AG04449 (cell line): ENCODE data around the gene PRRT1.
A peak's percentile ranks its signal among the peaks of the same experiment; 100 is the strongest.

Source experiments
- CTCF ChIA-PET: fragments of 350-600 bp; formaldehyde crosslinking; extraction: SDS; loops from one replicate; lab custom pipeline; 2021; ENCODE audit warnings: antibody characterized with exemption; lab: Yijun Ruan, JAX
- POLR2A ChIA-PET: fragments of 400-600, 350-600 bp; formaldehyde crosslinking; extraction: SDS; loops from one replicate; lab custom pipeline; 2020; ENCODE audit warnings: antibody characterized with exemption, inconsistent platforms; lab: Yijun Ruan, JAX
- DNase-seq: peaks from one replicate; pipeline ENCODE4 v3.0.0-alpha.2; 2010; ENCODE audit warnings: low read depth, low spot score
- H3K4me3 ChIP-seq: 2 replicates; pipeline ENCODE4 v1.5.1; 2011; ENCODE audit warnings: low read depth, mild to moderate bottlenecking, control low read depth, low read length
- TF ChIP-seq, protein P1 (sequence below): IDR thresholded peaks from one replicate; pipeline ENCODE4 v1.5.1; 2011; ENCODE audit warnings: mild to moderate bottlenecking, moderate library complexity, low read length, control low read depth, inconsistent platforms; ENCODE audit not compliant: insufficient read depth; ENCODE audit errors: missing control alignments

Gene PRRT1

GRCh38 chr6:32191696-32192607 lies 40.2 kb upstream of the PRRT1 start:
- no peak overlapping the region for H3K4me3 ChIP-seq
- ChIA-PET POLR2A (no interaction called here), CTCF (interaction anchor here (0.9 to 4.4 kb wide), 6 partner anchors 15 to 143 kb away, joined by 3 to 62 read pairs (median 4); partner anchors contain the start of gene AGPAT1)
- TF ChIP-seq, protein P1, sequence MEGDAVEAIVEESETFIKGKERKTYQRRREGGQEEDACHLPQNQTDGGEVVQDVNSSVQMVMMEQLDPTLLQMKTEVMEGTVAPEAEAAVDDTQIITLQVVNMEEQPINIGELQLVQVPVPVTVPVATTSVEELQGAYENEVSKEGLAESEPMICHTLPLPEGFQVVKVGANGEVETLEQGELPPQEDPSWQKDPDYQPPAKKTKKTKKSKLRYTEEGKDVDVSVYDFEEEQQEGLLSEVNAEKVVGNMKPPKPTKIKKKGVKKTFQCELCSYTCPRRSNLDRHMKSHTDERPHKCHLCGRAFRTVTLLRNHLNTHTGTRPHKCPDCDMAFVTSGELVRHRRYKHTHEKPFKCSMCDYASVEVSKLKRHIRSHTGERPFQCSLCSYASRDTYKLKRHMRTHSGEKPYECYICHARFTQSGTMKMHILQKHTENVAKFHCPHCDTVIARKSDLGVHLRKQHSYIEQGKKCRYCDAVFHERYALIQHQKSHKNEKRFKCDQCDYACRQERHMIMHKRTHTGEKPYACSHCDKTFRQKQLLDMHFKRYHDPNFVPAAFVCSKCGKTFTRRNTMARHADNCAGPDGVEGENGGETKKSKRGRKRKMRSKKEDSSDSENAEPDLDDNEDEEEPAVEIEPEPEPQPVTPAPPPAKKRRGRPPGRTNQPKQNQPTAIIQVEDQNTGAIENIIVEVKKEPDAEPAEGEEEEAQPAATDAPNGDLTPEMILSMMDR: no peak
- no peak for DNase-seq

GRCh38 chr6:32190911-32191677 lies 39.4 kb upstream of the PRRT1 start:
- POLR2A ChIA-PET: interaction anchor here (0.6 kb wide), 1 partner anchor 76 kb away, joined by 4 read pairs; no protein-coding TSS in a partner anchor
- H3K4me3 ChIP-seq: peak overlapping the region; percentile 77
- TF ChIP-seq, protein P1: no peak
- no peak for DNase-seq
- CTCF ChIA-PET: interaction anchor here (0.7 to 1.6 kb wide), 4 partner anchors 12 to 130 kb away, joined by 3 to 8 read pairs (median 3); no protein-coding TSS in a partner anchor

DNA sequence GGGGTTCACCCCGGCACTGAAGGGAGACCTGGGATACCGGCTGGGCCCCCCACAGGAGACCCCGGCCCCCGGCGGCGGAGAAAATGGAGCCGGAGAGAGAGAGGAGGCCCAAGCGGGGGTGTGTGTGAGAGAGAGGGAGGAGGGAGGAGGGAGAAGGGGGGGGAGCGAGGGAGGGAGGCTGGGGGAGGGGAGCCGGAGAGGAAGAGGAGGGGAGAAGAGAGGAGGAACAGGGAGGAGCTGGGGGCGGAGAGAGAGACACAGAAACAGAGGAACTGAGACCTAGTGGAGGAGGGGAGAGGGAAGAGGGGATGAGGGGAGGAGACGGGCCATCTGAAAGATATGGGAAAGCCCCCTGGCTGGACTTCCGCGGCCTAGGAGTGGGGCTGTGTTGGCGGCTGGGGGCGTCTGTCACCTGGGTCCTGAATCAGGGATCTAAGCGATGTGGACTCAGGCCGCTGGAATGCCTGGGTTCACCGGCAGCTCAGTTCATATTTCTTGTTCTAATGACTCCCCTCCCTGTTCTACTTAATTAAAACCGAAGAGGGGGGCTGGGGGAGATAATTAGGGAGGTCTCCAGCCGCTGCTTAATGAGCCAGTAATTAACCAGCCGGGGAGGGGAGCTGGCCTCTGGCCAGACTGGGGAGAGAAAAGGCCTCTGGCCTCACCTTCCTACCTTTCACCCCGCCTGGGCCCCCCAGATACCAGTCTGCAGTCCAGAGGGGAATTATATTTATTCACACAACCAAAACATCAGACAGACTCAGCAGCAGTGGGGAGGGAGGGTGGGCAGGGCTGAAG lies 38.5 kb upstream of the PRRT1 start, which contains the start of gene PBX2:
TSS of gene PBX2 (minus strand) at position 149 of the 798 bp plus-strand sequence. CDS start 287 bp downstream, outside the sequence.
- TF ChIP-seq, protein P1: no peak
- CTCF ChIA-PET: interaction anchor here (0.7 to 1.8 kb wide), 4 partner anchors 11 to 72 kb away, joined by 3 to 8 read pairs (median 4); no protein-coding TSS in a partner anchor
- POLR2A ChIA-PET: interaction anchor here (0.6 kb wide), 1 partner anchor 75 kb away, joined by 4 read pairs; no protein-coding TSS in a partner anchor
- peak; percentile 67 for DNase-seq
- H3K4me3 ChIP-seq: peak within 1 kb of the TSS; percentile 77

DNA sequence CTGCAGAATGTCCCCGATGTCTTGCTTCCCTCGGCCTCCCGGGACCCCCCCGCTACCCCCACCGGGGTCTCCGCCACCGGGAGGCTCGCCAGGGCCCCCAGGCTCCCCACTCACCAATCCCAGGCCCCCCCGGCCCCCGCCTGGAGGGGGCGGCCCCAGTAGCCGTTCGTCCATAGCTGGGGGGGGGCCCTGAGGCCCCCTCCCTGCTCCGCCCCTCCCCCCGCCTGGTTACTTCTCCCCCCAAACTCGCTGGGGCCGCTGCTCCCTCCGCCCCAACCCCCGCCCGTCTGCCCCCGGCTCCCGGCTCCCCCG lies 38.0 kb upstream of the PRRT1 start:
- no peak for DNase-seq
- ChIA-PET POLR2A (no interaction called here), CTCF (interaction anchor here (1.8 to 2.6 kb wide), 2 partner anchors 13 to 71 kb away, joined by 5 to 8 read pairs; no protein-coding TSS in a partner anchor)
- TF ChIP-seq, protein P1: no peak
- H3K4me3 ChIP-seq: peak overlapping the region; percentile 77

GRCh38 chr6:32189069-32189741 lies 37.5 kb upstream of the PRRT1 start:
- POLR2A ChIA-PET: no interaction called here
- CTCF ChIA-PET: interaction anchor here (1.5 to 2.6 kb wide), 3 partner anchors 13 to 72 kb away, joined by 5 to 8 read pairs (median 5); no protein-coding TSS in a partner anchor
- TF ChIP-seq, protein P1: no peak
- no peak for DNase-seq
- H3K4me3 ChIP-seq: peak overlapping the region; percentile 77
